ENCODE results near the gene JAK1. TPM values are rescaled to one million over a fixed set of nuclear protein-coding genes. Genes with fewer than 3 reads are reported as not detected.
"Not testable (repeated sequence)": the region's sequence is repeated elsewhere in the genome, so short reads cannot be mapped to it uniquely, and the experiment has no call there.

The JAK1 gene
- total and polyA plus RNA-seq, 2 of the 8 experiments (the other 6 are each of a cell fraction or from before 2014, with no cell fraction given), result 7.8 to 24.5 TPM

DNA sequence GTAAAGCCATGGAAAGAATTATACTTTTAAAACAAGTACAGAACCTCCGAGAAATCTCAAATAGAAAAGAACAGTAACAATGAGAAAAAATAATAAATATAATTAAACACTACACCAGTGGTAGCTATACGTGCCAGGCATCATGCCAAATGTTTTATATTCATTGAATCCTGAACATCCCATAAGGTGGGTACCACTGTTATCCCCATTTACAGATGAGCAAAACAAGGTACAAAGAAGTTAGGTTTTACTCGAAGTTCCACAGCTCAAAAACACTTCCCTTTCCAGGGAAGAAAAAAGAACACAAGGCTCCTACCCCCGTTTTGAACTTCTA, 33.4 kb downstream of the JAK1 start (continued):
- no peak for TF ChIP-seq CTBP2 (IDR thresholded peaks at IDR 0.05; ENCODE audit: borderline replicate concordance, insufficient read depth, insufficient read length, low read length)

DNA sequence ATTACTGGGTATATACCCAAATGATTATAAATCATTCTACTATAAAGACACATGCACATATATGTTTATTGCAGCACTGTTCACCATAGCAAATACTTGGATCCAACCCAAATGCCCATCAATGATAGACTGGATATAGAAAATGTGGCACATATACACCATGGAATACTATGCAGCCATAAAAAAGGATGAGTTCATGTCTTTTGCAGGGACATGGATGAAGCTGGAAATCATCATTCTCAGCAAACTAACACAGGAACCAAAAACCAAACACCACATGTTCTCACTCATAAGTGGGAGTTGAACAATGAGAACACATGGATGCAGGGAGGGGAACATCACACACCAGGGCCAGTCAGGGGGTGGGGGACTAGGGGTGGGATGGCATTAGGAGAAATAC, 35.7 kb downstream of the JAK1 start:
- H3K56ac ChIP-seq (replicated peaks; ENCODE audit: insufficient read length, low read depth, low read length); FAIRE-seq; H3K36me3 ChIP-seq (ENCODE audit: control insufficient read depth in 2 of 4, insufficient read depth in 4 of 4, low read length in 3 of 4); H3K79me2 ChIP-seq (ENCODE audit: control insufficient read depth in 1 of 2, insufficient read depth in 2 of 2, low read length in 2 of 2); H4K5ac ChIP-seq (ENCODE audit: insufficient read length, low read depth, low read length); H2BK20ac ChIP-seq (ENCODE audit: low read length); H2BK5ac ChIP-seq (ENCODE audit: low read depth, low read length); H3K9ac ChIP-seq (replicated peaks in 1 of 4; ENCODE audit: extremely low read depth in 1 of 4, low read depth in 3 of 4, low read length in 3 of 4); H4K91ac ChIP-seq (replicated peaks; ENCODE audit: insufficient read length, low read length); H2AK5ac ChIP-seq (ENCODE audit: low read depth, low read length); H3K4me3 ChIP-seq (ENCODE audit: extremely low read depth in 1 of 4, insufficient read depth in 2 of 4, low read depth in 3 of 4, low read length in 4 of 4); H4K20me1 ChIP-seq (replicated peaks in 1 of 2; ENCODE audit: control insufficient read depth in 1 of 2, insufficient read depth in 2 of 2, low read length in 2 of 2); POLR2A ChIA-PET (ENCODE audit: partially characterized antibody); H3K23ac ChIP-seq (ENCODE audit: insufficient read length); H2BK12ac ChIP-seq (ENCODE audit: low read depth, low read length); H3K27me3 ChIP-seq (replicated peaks in 1 of 4; ENCODE audit: control insufficient read depth in 3 of 4, extremely low read depth in 1 of 4, insufficient read depth in 3 of 4, low read length in 3 of 4); DNase-seq (ENCODE audit: low read depth in 1 of 2, low spot score in 2 of 2); H3K4ac ChIP-seq (replicated peaks; ENCODE audit: insufficient read length, low read depth, low read length); H3K4me2 ChIP-seq (ENCODE audit: insufficient read depth in 1 of 2, low read depth in 2 of 2, low read length in 2 of 2); H4K8ac ChIP-seq (ENCODE audit: extremely low read depth, insufficient read depth, low read length); H3K14ac ChIP-seq (ENCODE audit: insufficient read length); H3K18ac ChIP-seq (ENCODE audit: extremely low read depth, low read length); H3K79me1 ChIP-seq (ENCODE audit: low read depth, low read length); H3K23me2 ChIP-seq (ENCODE audit: low read depth, low read length); H2BK15ac ChIP-seq (ENCODE audit: low read length); H3K9me3 ChIP-seq (ENCODE audit: insufficient read depth in 2 of 2, low read depth in 1 of 2, low read length in 1 of 2); CTCF ChIA-PET (ENCODE audit: partially characterized antibody); H2AFZ ChIP-seq (ENCODE audit: low read length); H2BK120ac ChIP-seq (replicated peaks; ENCODE audit: low read depth, low read length); H3K27ac ChIP-seq (ENCODE audit: low read depth, low read length): not testable (repeated sequence)
- H3K4me1 ChIP-seq (replicated peaks in 1 of 4; ENCODE audit: control insufficient read depth in 3 of 4, insufficient read depth in 4 of 4, low read length in 3 of 4), result peaks cover 0 to 12% (median 7%) of the 10 kb centered on the region in 4 experiments; a peak in 6 of 7 replicates

All from H1 (cell line).